ENCODE results near the gene ARSG.
"Not testable (repeated sequence)": the region's sequence is repeated elsewhere in the genome, so short reads cannot be mapped to it uniquely, and the experiment has no call there.

ARSG gene

DNA sequence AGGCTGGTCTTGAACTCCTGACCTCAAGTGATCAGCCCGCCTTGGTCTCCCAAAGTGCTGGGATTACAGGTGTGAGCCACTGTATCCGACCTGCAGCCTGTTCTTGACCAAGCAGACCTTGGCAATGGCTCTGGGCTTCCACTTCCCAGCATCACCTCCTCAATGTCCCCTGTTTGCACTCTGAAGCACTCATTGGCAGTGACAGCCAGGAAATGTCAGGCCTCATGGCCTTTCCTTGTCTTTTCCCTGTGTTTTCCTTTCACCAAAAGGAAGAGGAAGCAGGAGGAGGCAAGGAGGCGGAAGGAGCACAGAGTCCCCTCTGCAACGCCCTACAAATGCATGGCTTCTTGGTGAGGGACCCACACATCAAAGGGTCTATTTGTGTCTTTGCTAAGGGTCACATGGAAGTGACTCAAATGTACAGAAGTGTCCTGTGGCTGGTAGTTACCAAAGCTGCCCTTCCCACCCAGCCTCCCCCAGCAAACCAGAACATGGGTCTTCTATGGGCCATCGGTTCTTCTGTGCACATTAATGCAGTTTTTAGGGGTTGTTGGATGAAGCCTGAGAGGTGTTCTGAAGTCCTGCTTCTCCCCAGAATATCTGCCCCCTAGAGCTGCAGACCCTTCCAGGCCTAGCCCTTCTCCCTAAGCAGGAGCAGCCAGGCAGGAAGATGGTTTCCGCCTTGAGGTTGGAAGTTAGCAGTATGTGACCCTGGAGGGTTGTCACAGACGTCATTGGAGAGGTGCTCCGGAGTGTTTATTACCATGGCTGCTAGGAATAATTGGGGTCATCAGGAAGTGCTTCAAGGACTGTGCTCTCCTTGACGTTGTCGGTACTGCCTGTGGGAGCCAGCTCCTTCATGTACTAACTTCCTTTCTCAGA lies 105.2 kb downstream of the ARSG start:
- no peak for DNase-seq (ENCODE audit: low read depth in 2 of 2)

GRCh38 chr17:68397108-68397536 lies 105.8 kb downstream of the ARSG start:
- DNase-seq (ENCODE audit: low read depth in 2 of 2), result no peak

DNA sequence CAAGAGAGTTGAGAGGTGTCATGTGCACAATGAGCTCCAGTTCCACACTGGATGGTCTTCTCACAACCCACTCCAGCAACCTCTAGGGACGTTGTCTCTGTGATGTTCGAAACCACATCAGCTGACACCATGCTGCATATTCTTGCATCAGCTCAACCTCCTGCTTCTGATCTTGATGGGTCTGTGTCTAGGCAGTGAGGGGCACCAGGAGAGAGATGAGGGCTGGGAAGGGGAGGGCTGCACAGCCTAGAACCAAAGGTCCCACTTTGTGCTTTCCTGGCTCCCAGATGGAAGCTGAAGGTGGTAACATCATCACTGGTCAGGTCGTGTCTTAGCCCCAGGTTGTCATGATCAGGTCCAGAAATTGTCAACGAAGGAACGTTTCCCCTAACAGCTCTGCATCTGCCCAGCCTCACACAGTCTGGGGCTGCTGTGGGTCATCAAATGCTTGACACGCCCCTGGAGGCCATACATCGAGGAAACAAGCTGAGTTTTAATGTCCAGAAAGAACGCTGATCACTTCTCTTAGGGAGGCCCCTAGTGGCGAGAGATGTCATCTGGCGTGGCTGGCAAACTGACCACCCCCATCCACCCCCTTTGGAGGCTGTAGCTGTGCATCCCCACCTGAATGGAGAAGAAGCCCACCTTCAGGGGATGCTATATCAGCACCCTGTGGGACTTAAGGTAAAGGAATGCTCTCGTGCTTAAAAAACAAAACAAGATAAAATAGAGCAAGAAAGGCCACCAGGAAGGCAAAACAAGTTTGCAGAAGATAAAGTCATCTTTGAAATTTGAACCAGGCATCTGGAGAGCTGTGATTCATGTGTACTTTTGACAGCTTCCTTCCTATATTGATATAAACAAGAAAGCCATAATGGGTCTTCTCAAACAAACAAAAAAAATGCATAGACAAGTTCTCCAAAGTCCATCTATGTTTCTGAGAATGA lies 107.7 kb downstream of the ARSG start:
- peak; percentile 44 to 45 for DNase-seq (ENCODE audit: low read depth in 2 of 2)

DNA sequence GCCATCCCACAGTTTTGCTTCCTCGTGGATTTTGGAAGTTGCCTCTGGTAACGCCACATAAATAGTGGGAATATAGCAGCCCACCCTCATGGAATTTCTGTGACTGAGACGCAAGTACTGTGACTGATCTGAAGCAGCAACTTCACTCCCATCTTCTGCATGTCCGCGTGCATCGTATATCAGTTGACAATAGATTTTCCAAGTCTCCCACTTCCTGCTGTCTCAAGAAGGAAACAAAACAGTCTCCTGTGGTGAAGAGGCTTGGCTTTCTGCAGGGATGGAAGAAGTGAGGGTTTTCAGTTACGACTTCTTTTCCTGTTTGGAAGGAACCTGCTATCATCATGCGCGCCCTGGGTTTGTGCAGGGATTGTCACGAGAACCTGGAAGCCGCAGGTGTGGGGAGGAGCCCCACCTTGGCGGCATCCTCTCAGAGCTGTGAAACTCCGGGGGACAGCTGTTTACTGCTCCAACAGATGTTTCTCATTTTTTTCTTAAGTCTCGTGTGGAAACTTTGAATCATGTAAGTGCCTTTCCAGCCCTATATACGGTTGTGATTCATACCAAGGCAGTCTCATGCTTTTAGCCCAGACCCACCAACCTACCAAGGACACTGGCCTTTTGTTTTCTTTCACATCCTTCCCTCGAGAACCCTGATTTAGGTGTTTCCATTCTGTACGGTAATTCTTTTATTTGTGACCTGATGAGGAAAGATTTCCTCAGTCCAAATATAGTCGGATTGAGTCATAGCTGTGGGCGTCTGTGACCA lies 108.5 kb downstream of the ARSG start:
- DNase-seq (ENCODE audit: low read depth in 2 of 2), result no peak

- DNase-seq (ENCODE audit: low read depth in 2 of 2), result no peak
Observed at GRCh38 chr17:68400404-68400735, 109.1 kb downstream of the ARSG start.

GRCh38 chr17:68401288-68401687 lies 110.0 kb downstream of the ARSG start:
- no peak for DNase-seq (ENCODE audit: low read depth in 2 of 2)

DNA sequence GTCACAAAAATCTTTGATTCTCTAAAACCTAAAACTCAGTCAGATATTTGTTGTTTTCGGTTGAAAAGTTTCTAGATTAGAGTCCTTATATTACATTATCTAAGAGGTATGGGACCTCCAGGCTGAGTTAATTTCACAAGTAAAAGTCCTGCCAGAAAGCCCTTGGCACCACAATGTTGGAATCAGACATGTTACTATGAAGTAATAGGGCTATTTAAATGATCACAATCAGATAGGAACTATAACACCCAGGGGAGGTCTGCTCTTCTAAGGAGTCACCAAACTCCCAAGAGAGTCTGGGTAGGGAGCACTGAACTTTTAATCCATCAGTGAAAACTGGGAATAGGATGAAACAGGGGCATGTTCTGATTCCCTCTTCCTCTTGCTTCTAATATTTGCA lies 111.8 kb downstream of the ARSG start:
- no peak for DNase-seq (ENCODE audit: low read depth in 2 of 2)

DNA sequence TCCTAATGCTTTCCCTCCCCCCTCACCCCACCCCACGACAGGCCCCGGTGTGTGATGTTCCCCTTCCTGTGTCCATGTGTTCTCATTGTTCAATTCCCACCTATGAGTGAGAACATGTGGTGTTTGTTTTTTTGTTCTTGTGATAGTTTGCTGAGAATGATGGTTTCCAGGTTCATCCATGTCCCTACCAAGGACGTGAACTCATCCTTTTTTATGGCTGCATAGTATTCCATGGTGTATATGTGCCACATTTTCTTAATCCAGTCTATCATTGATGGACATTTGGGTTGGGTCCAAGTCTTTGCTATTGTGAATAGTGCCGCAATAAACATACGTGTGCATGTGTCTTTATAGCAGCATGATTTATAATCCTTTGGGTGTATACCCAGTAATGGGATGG lies 112.5 kb downstream of the ARSG start:
- not testable (repeated sequence) for DNase-seq (ENCODE audit: low read depth in 2 of 2)

GRCh38 chr17:68407656-68408055 lies 116.4 kb downstream of the ARSG start:
- not testable (repeated sequence) for DNase-seq (ENCODE audit: low read depth in 2 of 2)

GRCh38 chr17:68413597-68414560 lies 122.6 kb downstream of the ARSG start:
- not testable (repeated sequence) for DNase-seq (ENCODE audit: low read depth in 2 of 2)

- not testable (repeated sequence) for DNase-seq (ENCODE audit: low read depth in 2 of 2)
Observed at GRCh38 chr17:68414901-68415300, 123.6 kb downstream of the ARSG start.

DNA sequence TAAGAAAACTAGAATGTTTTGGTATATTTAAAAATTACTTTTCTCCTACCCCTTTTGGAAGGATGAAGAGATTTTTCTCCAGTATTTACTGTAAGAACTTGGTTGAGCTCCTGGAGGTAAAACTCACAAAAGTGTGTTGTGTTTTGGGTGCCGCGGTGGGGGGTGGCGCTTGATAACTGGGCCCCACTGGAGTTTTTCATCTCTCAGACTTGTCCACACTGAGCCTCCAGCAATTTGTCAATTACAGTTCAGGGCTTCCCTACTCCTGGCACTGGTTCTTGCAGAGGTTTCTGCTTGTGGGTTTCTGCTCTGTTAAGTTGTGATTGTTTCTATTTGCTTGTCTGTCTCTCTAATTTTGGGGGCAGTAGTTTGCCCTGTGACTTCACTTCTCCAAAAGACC lies 126.0 kb downstream of the ARSG start:
- DNase-seq (ENCODE audit: low read depth in 2 of 2), result no peak

- DNase-seq (ENCODE audit: low read depth in 2 of 2), result no peak
Observed at GRCh38 chr17:68418876-68419275, 127.6 kb downstream of the ARSG start.

DNA sequence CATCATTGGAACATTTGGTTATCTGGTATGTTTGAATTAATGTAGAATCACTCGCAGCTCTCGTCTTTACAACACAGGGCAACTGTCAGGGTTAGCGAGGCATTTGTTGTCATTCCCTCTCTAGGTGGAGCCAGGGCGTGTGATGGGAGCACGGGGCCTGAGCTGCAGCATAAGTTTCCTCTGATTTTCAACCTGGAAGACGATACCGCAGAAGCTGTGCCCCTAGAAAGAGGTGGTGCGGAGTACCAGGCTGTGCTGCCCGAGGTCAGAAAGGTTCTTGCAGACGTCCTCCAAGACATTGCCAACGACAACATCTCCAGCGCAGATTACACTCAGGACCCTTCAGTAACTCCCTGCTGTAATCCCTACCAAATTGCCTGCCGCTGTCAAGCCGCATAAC lies 128.8 kb downstream of the ARSG start:
- DNase-seq (ENCODE audit: low read depth in 2 of 2), result no peak

GRCh38 chr17:68421486-68421885 lies 130.2 kb downstream of the ARSG start:
- DNase-seq (ENCODE audit: low read depth in 2 of 2), result no peak

DNA sequence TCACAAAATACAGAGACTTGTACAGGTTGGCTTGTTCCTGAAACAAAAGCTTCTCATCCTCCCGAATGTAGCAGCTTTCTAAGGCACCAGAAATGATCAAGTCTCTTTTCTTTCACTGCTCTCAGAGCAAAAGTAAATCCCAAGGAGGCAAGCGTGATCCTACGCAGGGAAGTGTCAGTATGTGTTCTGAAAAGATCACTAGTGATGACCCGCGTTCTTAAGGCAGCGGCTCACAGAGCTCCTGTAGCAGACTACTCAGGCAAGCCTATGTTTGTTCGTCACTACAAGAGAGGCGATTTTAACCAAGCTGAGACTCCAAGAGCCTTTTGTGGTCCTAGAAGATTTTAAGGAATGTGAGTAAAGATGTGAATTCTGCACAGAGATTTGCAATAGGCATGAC lies 131.5 kb downstream of the ARSG start:
- DNase-seq (ENCODE audit: low read depth in 2 of 2), result no peak

DNA sequence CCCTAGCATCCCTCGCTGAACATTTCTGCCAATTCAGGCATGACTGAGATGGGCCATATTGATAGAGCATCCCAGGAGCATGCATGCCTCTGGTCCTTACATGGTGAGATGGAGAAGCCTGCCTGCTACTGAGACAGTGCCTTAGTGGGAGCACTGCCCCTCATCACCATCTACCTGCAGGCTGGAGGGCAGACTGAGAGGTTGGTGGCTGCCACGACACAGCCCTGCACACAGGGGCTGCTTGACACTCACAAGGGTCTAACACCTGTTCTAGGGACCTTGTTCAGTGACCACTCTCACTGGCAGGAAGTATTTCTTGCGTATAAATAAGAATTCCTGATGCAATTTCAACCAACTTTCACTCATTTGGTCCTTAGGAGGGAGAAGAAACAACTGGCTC lies 132.0 kb downstream of the ARSG start:
- DNase-seq (ENCODE audit: low read depth in 2 of 2), result no peak

GRCh38 chr17:68424203-68424602 lies 132.9 kb downstream of the ARSG start:
- DNase-seq (ENCODE audit: low read depth in 2 of 2), result no peak

GRCh38 chr17:68424861-68425260 lies 133.6 kb downstream of the ARSG start:
- DNase-seq (ENCODE audit: low read depth in 2 of 2), result no peak

DNA sequence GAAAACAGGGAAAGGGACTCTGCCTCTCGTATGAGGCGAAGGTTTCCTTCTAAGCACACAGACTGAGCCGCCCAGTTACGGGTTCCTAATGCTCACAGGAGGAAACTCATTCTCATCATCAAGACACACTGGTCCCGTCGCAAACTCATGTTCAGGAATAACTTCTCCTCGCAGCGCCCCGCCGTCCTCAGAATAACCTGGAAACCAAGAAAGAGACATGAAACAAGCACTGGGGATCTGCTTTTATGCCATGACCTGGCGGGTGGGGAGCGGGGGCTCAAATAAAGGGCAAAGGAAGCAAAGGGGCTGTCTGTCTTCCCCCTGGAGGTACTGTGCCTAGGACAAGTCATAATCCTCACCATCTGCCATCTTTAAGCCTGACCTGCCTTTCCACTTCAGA lies 134.7 kb downstream of the ARSG start:
- DNase-seq (ENCODE audit: low read depth in 2 of 2), result no peak

DNA sequence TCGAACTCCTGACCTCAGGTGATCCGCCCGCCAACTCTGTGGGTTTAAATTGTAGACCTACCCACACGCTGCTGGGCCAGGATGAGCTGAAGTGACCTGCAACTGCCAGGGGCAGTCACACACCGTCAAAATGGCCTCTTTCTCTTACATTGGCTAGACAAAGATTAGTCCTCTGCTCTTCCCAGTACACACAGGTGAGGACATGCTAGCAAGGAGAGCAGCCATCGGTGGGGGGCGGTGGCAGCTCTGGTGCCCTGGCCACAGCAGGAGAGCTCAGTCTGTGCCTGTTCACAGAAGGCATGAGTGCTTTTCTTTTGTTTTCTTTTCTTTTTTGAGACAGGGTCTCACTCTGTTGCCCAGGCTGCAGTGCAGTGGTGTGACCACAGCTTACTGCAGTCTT lies 136.3 kb downstream of the ARSG start:
- no peak for DNase-seq (ENCODE audit: low read depth in 2 of 2)

Measured in fibroblast of skin of left quadriceps (primary cell).